SK-N-SH (cell line): Measurements from ENCODE around the gene RLF. TPM values are rescaled to one million over a fixed set of nuclear protein-coding genes. Genes with fewer than 3 reads are reported as not detected.

Experiments
- CTCF ChIA-PET: fragments of 300-600, 350-600 bp; formaldehyde crosslinking; extraction: SDS; loops from one replicate; lab custom pipeline; 2021; lab: Yijun Ruan, JAX
- POLR2A ChIA-PET: fragments of 350-600 bp; sonication (Branson Sonifier 250); formaldehyde crosslinking; extraction: SDS; loops from one replicate; lab custom pipeline; 2020; ENCODE audit warnings: antibody characterized with exemption, inconsistent platforms; lab: Yijun Ruan, JAX
- DNase-seq: peaks from one replicate; pipeline ENCODE4 v3.0.0; 2012
- H2AFZ ChIP-seq: fragments of 200-600 bp; sonication (generic); 2 replicates; pipeline ENCODE4 v1.8.1; 2016; ENCODE audit warnings: antibody characterized with exemption, mild to moderate bottlenecking, low read depth
- H3F3A ChIP-seq: fragments of 200-600 bp; sonication (generic); replicated peaks from 2 replicates; pipeline ENCODE3; 2016; ENCODE audit warnings: antibody characterized with exemption, mild to moderate bottlenecking; ENCODE audit not compliant: insufficient read depth
- H3K27ac ChIP-seq, 2 experiments: fragments of 200-500 bp in 1 of 2; fragments of 200-600 bp in 1 of 2; sonication (Bioruptor generic) in 1 of 2; sonication (generic), shearing (Covaris generic) in 1 of 2; 2 replicates each; pipeline versions ENCODE4 v1.5.1 to v1.6.1; 2014 to 2016; ENCODE audit warnings: low read depth in 2 of 2, inconsistent platforms in 1 of 2, low read length in 1 of 2, mild to moderate bottlenecking in 1 of 2, mixed read lengths in 1 of 2
- H3K27me3 ChIP-seq: fragments of 200-600 bp; sonication (generic), shearing (Covaris generic); 2 replicates; pipeline ENCODE4 v1.6.1; 2016; ENCODE audit warnings: mixed run types; ENCODE audit not compliant: insufficient read depth
- H3K36me3 ChIP-seq, 2 experiments: fragments of 200-500 bp in 1 of 2; fragments of 200-600 bp in 1 of 2; sonication (Bioruptor generic) in 1 of 2; sonication (generic) in 1 of 2; replicated peaks in 1 of 2; 2 replicates each; pipeline versions ENCODE3 to v1.5.1; 2014 to 2016; ENCODE audit warnings: low read length in 1 of 2, mild to moderate bottlenecking in 1 of 2; ENCODE audit not compliant: insufficient read depth in 2 of 2, control insufficient read depth in 1 of 2
- H3K4me1 ChIP-seq, 2 experiments: fragments of 200-500 bp in 1 of 2; fragments of 200-600 bp in 1 of 2; sonication (Bioruptor generic) in 1 of 2; sonication (generic), shearing (Covaris generic) in 1 of 2; 2 replicates each; pipeline versions ENCODE4 v1.5.1 to v1.6.1; 2014 to 2016; ENCODE audit warnings: low read depth in 1 of 2, low read length in 1 of 2, mixed run types in 1 of 2; ENCODE audit not compliant: insufficient read depth in 2 of 2, control insufficient read depth in 1 of 2
- H3K4me2 ChIP-seq: fragments of 200-600 bp; sonication (generic), shearing (Covaris generic); 2 replicates; pipeline ENCODE4 v1.6.1; 2017; ENCODE audit warnings: mixed run types
- H3K4me3 ChIP-seq, 2 experiments: fragments of 200-500 bp in 1 of 2; fragments of 200-600 bp in 1 of 2; sonication (Bioruptor generic) in 1 of 2; sonication (generic), shearing (Covaris generic) in 1 of 2; 2 replicates each; pipeline versions ENCODE4 v1.5.1 to v1.8.1; 2014 to 2016; ENCODE audit warnings: low read depth in 2 of 2, inconsistent platforms in 1 of 2, low read length in 1 of 2, mild to moderate bottlenecking in 1 of 2, mixed read lengths in 1 of 2, moderate library complexity in 1 of 2
- H3K79me2 ChIP-seq: fragments of 200-600 bp; sonication (generic); 2 replicates; pipeline ENCODE4 v1.8.1; 2017; ENCODE audit warnings: mild to moderate bottlenecking; ENCODE audit not compliant: insufficient read depth
- H3K9ac ChIP-seq: fragments of 200-600 bp; sonication (generic); 2 replicates; pipeline ENCODE4 v1.6.1; 2017; ENCODE audit warnings: mixed run types
- H3K9me2 ChIP-seq: fragments of 200-600 bp; sonication (generic); 2 replicates; pipeline ENCODE4 v1.6.1; 2017; ENCODE audit warnings: mixed run types
- H3K9me3 ChIP-seq: fragments of 200-600 bp; sonication (generic); 2 replicates; pipeline ENCODE4 v1.6.1; 2017; ENCODE audit warnings: mixed run types, mild to moderate bottlenecking, moderate library complexity
- H4K20me1 ChIP-seq: fragments of 200-600 bp; sonication (generic); 2 replicates; pipeline ENCODE4 v1.6.1; 2017; ENCODE audit warnings: mild to moderate bottlenecking, mixed run types; ENCODE audit not compliant: insufficient read depth
- ELF1 ChIP-seq: IDR thresholded peaks from 2 replicates; pipeline ENCODE4 v1.4.0; 2012
- EZH2phosphoT487 ChIP-seq: fragments of 200-600 bp; sonication (generic); IDR thresholded peaks from 2 replicates; pipeline ENCODE4 v1.6.1; 2017; ENCODE audit warnings: low read depth, mixed run types, mild to moderate bottlenecking, antibody characterized with exemption, moderate library complexity, borderline replicate concordance
- GABPA ChIP-seq: IDR thresholded peaks from 2 replicates; pipeline ENCODE4 v1.4.0; 2012; ENCODE audit warnings: low read depth, mild to moderate bottlenecking
- GATA2 ChIP-seq: sonication (generic); formaldehyde crosslinking; IDR thresholded peaks from 2 replicates; pipeline ENCODE4 v1.5.0; 2020; ENCODE audit warnings: mild to moderate bottlenecking, missing genetic modification reagents
- POLR2AphosphoS5 ChIP-seq: IDR thresholded peaks from 2 replicates; pipeline ENCODE4 v1.6.1; 2012; ENCODE audit warnings: low read depth, low read length
- RXRA ChIP-seq: IDR thresholded peaks from 2 replicates; pipeline ENCODE4 v1.4.0; 2012; ENCODE audit warnings: low read depth, mild to moderate bottlenecking, borderline replicate concordance
- SIN3A ChIP-seq: IDR thresholded peaks from 2 replicates; pipeline ENCODE4 v1.6.1; 2012; ENCODE audit warnings: low read depth, mild to moderate bottlenecking, low read length, moderate library complexity, borderline replicate concordance
- SMC3 ChIP-seq: IDR thresholded peaks from 2 replicates; pipeline ENCODE4 v1.6.1; 2012; ENCODE audit warnings: low read depth, low read length, improper control_type of control experiment
- WGBS: methylation state at CpG from one replicate; pipeline ENCODE4 v1.1.6; 2017; ENCODE audit warnings: low lambda C conversion rate; 5-methylcytosine and 5-hydroxymethylcytosine counted together
- polyA plus RNA-seq, 3 experiments: library from polyadenylated mRNA; depleted of rRNA; stranded (reverse); fragments of >200 nt; gene quantifications; 2 replicates each; pipeline ENCODE4 v1.2.3, GENCODE V29; 2012
- TF ChIP-seq, protein P1 (sequence below): fragments of 200-600 bp; sonication (generic); IDR thresholded peaks from 2 replicates; pipeline ENCODE4 v1.6.1; 2017; ENCODE audit warnings: antibody characterized with exemption, mild to moderate bottlenecking, moderate library complexity
- TF ChIP-seq, protein P2 (sequence below): IDR thresholded peaks from 2 replicates; pipeline ENCODE4 v1.4.0; 2012; ENCODE audit warnings: low read depth, borderline replicate concordance
- TF ChIP-seq, protein P3 (sequence below): fragments of 150-350 bp; IDR thresholded peaks from 2 replicates; pipeline ENCODE4 v1.6.1; 2017; ENCODE audit warnings: antibody characterized with exemption, low read length, low read depth, borderline replicate concordance

The RLF gene
- polyA plus RNA-seq, 1 of the 3 experiments (the other 2 are of a cell fraction): 2.3 TPM

GRCh38 chr1:40161888-40162397, 756 bp downstream of the RLF start:
- peak; percentile 17 for DNase-seq
- Histone ChIP-seq H3K36me3 (no peaks in the 10 kb centered on the region), H3K9me2 (no peaks in the 10 kb centered on the region), H3K4me1 (peaks cover 4 to 9% of the 10 kb centered on the region in 2 experiments; a peak in 3 of 4 replicates), H3K27ac (peak overlapping the region; percentile 86 to 92), H3K9ac (peak overlapping the region; percentile 98), H3K4me3 (peak overlapping the region; percentile 74 to 96), H2AFZ (0 out of 2 replicates have a peak overlapping the region, but pooled peaks have one; percentile 74), H3K9me3 (no peaks in the 10 kb centered on the region), H3F3A (no peaks in the 10 kb centered on the region), H3K79me2 (peaks cover 58% of the 10 kb centered on the region), H3K4me2 (peak overlapping the region; percentile 82), H4K20me1 (peaks cover 51% of the 10 kb centered on the region), H3K27me3 (no peaks in the 10 kb centered on the region)
- CTCF ChIA-PET: interaction anchor here (1.1 to 5.1 kb wide), 6 partner anchors 10 to 177 kb away, joined by 3 to 26 read pairs (median 10); no protein-coding TSS in a partner anchor
- POLR2A ChIA-PET: interaction anchor here (0.6 to 1.2 kb wide), 3 partner anchors 7 to 96 kb away, joined by 4 to 5 read pairs (median 4); no protein-coding TSS in a partner anchor
- no peak for TF ChIP-seq GATA2 (CRISPR knock-in tag)
- TF ChIP-seq, protein P1, sequence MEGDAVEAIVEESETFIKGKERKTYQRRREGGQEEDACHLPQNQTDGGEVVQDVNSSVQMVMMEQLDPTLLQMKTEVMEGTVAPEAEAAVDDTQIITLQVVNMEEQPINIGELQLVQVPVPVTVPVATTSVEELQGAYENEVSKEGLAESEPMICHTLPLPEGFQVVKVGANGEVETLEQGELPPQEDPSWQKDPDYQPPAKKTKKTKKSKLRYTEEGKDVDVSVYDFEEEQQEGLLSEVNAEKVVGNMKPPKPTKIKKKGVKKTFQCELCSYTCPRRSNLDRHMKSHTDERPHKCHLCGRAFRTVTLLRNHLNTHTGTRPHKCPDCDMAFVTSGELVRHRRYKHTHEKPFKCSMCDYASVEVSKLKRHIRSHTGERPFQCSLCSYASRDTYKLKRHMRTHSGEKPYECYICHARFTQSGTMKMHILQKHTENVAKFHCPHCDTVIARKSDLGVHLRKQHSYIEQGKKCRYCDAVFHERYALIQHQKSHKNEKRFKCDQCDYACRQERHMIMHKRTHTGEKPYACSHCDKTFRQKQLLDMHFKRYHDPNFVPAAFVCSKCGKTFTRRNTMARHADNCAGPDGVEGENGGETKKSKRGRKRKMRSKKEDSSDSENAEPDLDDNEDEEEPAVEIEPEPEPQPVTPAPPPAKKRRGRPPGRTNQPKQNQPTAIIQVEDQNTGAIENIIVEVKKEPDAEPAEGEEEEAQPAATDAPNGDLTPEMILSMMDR: peak; percentile 20; the same call in 1 of the 2 replicates
- under 1% methylated on average over 16 of the region's 16 CpGs for WGBS

DNA sequence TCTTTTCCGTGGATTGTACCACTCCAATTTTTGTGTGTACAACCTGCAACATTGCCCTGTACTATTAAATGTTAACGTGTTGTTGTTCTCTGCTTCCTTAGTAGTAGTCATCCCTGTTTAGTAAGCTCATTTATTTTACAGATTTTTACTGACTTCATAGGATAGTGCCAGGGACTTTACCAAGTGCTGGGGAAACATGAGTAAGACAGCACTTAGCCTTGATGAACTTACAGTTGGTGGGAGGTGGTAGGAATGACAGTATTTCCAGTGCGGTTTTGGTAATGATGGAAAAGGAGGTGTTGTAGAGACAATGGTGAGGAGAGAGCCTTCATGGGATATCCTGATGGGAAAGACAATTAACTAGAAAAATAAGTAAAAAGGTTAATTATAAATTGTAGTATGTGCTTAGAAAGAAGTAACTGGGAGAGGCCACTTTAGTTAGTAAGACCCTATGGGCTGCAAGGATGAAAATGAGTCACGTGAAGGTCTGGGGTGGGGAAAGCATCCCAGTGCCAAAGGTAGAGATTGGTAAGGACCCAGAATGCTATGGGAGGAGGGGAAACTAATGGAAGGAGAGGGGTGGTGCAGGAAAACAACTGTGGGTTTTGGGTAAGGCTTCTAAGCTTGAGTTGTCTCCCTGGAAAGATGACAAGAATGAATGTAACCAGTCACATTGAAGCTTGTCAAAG, 1.7 kb downstream of the RLF start:
- Histone ChIP-seq H3K4me1 (peaks cover 4 to 9% of the 10 kb centered on the region in 2 experiments; a peak in 3 of 4 replicates), H4K20me1 (peaks cover 60% of the 10 kb centered on the region)
- TF ChIP-seq SIN3A (no peak), ELF1 (no peak)
- TF ChIP-seq, protein P2, sequence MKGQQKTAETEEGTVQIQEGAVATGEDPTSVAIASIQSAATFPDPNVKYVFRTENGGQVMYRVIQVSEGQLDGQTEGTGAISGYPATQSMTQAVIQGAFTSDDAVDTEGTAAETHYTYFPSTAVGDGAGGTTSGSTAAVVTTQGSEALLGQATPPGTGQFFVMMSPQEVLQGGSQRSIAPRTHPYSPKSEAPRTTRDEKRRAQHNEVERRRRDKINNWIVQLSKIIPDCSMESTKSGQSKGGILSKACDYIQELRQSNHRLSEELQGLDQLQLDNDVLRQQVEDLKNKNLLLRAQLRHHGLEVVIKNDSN: peak; percentile 22; the same call in 1 of the 2 replicates
- TF ChIP-seq, all 33 proteins: peak for 1
- CTCF ChIA-PET: interaction anchor here (1.1 to 5.1 kb wide), 8 partner anchors 11 to 176 kb away, joined by 3 to 26 read pairs (median 4); no protein-coding TSS in a partner anchor
- peaks cover 67% of the 10 kb centered on the region for H3K79me2 ChIP-seq
- peak overlapping the region in 1 of 2 experiments; percentile 92; a peak in 1 of 4 replicates for H3K27ac ChIP-seq
- no peaks in the 10 kb centered on the region for H3K36me3 ChIP-seq
- H3K9ac ChIP-seq: peak overlapping the region; percentile 98
- WGBS: 14% methylated on average over 4 of the region's 4 CpGs
- DNase-seq: peak; percentile 42
- peak overlapping the region; percentile 82 for H3K4me2 ChIP-seq
- no peaks in the 10 kb centered on the region for H3F3A ChIP-seq
- H3K9me2 ChIP-seq: no peaks in the 10 kb centered on the region
- H3K4me3 ChIP-seq: peak overlapping the region; percentile 74 to 96
- H3K27me3 ChIP-seq: no peaks in the 10 kb centered on the region
- POLR2A ChIA-PET: no interaction called here
- no peaks in the 10 kb centered on the region for H3K9me3 ChIP-seq
- no peak overlapping the region for H2AFZ ChIP-seq

GRCh38 chr1:40167317-40167716, 6.1 kb downstream of the RLF start:
- ChIA-PET POLR2A (no interaction called here), CTCF (no interaction called here)
- H3K4me2 ChIP-seq: no peak overlapping the region
- TF ChIP-seq, protein P3, sequence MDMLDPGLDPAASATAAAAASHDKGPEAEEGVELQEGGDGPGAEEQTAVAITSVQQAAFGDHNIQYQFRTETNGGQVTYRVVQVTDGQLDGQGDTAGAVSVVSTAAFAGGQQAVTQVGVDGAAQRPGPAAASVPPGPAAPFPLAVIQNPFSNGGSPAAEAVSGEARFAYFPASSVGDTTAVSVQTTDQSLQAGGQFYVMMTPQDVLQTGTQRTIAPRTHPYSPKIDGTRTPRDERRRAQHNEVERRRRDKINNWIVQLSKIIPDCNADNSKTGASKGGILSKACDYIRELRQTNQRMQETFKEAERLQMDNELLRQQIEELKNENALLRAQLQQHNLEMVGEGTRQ: no peak
- TF ChIP-seq GATA2 (CRISPR knock-in tag) (no peak), RXRA (no peak), ELF1 (no peak), SMC3 (no peak), POLR2AphosphoS5 (no peak), GABPA (no peak), EZH2phosphoT487 (no peak)
- TF ChIP-seq, protein P1: no peak

More at GRCh38 chr1:40167317-40167716, 6.1 kb downstream of the RLF start:
- no peak overlapping the region for H3K4me3 ChIP-seq
- no peak overlapping the region for H3K27ac ChIP-seq
- no peak overlapping the region for H3K9ac ChIP-seq
- no peaks in the 10 kb centered on the region for H3F3A ChIP-seq
- H3K36me3 ChIP-seq: no peaks in the 10 kb centered on the region
- DNase-seq: no peak
- peaks cover 93% of the 10 kb centered on the region for H4K20me1 ChIP-seq
- no peaks in the 10 kb centered on the region for H3K27me3 ChIP-seq
- 86% methylated on average over 4 of the region's 4 CpGs for WGBS
- peaks cover 100% of the 10 kb centered on the region for H3K79me2 ChIP-seq
- H3K4me1 ChIP-seq: peaks cover 0 to 6% of the 10 kb centered on the region in 2 experiments; a peak in 2 of 4 replicates
- no peaks in the 10 kb centered on the region for H3K9me3 ChIP-seq
- H2AFZ ChIP-seq: no peak overlapping the region
- no peaks in the 10 kb centered on the region for H3K9me2 ChIP-seq
